ENCODE results near the gene CTTNBP2.

DNA sequence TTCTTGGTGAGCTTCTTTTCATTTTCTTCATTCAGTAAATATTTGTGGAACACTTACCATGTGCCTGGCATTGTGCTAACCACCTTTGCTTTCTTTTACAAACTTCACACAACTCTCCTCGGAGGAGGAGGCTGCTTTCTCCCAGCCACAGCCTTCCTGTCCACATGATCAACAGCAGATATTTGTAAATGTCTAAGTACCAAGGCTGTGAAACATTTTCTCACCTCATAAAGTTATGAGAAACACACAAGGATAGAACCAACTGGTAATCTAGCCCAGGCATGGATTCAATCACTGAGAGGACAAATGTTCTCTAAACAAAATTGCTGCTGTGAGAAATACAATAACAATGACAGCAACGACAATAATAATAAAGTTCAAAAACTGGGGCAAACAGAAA, 3.9 kb downstream of the CTTNBP2 start:
- TF ChIP-seq, protein P1, sequence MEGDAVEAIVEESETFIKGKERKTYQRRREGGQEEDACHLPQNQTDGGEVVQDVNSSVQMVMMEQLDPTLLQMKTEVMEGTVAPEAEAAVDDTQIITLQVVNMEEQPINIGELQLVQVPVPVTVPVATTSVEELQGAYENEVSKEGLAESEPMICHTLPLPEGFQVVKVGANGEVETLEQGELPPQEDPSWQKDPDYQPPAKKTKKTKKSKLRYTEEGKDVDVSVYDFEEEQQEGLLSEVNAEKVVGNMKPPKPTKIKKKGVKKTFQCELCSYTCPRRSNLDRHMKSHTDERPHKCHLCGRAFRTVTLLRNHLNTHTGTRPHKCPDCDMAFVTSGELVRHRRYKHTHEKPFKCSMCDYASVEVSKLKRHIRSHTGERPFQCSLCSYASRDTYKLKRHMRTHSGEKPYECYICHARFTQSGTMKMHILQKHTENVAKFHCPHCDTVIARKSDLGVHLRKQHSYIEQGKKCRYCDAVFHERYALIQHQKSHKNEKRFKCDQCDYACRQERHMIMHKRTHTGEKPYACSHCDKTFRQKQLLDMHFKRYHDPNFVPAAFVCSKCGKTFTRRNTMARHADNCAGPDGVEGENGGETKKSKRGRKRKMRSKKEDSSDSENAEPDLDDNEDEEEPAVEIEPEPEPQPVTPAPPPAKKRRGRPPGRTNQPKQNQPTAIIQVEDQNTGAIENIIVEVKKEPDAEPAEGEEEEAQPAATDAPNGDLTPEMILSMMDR (IDR thresholded peaks at IDR 0.05; ENCODE audit: insufficient read depth, low read length) = no peak
- TF ChIP-seq POLR2AphosphoS5 (IDR thresholded peaks at IDR 0.05; ENCODE audit: low read depth) = no peak
- TF ChIP-seq, protein P2, sequence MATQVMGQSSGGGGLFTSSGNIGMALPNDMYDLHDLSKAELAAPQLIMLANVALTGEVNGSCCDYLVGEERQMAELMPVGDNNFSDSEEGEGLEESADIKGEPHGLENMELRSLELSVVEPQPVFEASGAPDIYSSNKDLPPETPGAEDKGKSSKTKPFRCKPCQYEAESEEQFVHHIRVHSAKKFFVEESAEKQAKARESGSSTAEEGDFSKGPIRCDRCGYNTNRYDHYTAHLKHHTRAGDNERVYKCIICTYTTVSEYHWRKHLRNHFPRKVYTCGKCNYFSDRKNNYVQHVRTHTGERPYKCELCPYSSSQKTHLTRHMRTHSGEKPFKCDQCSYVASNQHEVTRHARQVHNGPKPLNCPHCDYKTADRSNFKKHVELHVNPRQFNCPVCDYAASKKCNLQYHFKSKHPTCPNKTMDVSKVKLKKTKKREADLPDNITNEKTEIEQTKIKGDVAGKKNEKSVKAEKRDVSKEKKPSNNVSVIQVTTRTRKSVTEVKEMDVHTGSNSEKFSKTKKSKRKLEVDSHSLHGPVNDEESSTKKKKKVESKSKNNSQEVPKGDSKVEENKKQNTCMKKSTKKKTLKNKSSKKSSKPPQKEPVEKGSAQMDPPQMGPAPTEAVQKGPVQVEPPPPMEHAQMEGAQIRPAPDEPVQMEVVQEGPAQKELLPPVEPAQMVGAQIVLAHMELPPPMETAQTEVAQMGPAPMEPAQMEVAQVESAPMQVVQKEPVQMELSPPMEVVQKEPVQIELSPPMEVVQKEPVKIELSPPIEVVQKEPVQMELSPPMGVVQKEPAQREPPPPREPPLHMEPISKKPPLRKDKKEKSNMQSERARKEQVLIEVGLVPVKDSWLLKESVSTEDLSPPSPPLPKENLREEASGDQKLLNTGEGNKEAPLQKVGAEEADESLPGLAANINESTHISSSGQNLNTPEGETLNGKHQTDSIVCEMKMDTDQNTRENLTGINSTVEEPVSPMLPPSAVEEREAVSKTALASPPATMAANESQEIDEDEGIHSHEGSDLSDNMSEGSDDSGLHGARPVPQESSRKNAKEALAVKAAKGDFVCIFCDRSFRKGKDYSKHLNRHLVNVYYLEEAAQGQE (IDR thresholded peaks at IDR 0.05; ENCODE audit: insufficient replicate concordance, low read depth) = no peak
- TF ChIP-seq SPI1 (IDR thresholded peaks at IDR 0.05; ENCODE audit: borderline replicate concordance, low read depth) = no peak
